HFFc6 (cell line): ENCODE measurements around the gene CLCN1. TPM values are rescaled to one million over a fixed set of nuclear protein-coding genes. Genes with fewer than 3 reads are reported as not detected.

Source experiments
- DNase-seq: peaks from one replicate; pipeline ENCODE4 v3.0.0-alpha.2; 2018
- H3K27ac Mint-ChIP-seq: 2 replicates; pipeline ENCODE4 v1.8.0; 2020; ENCODE audit warnings: mild to moderate bottlenecking, mixed read lengths
- H3K27me3 Mint-ChIP-seq: 2 replicates; pipeline ENCODE4 v1.8.0; 2021; ENCODE audit warnings: mild to moderate bottlenecking, moderate library complexity, mixed read lengths; ENCODE audit not compliant: insufficient read depth
- H3K36me3 Mint-ChIP-seq: 2 replicates; pipeline ENCODE4 v1.8.0; 2021; ENCODE audit warnings: low read depth, mixed read lengths
- H3K4me1 Mint-ChIP-seq: 2 replicates; pipeline ENCODE4 v1.8.0; 2020; ENCODE audit warnings: low read depth, mixed read lengths
- H3K4me3 Mint-ChIP-seq: 2 replicates; pipeline ENCODE4 v1.8.0; 2020; ENCODE audit warnings: mild to moderate bottlenecking, moderate library complexity, mixed read lengths
- H3K9me3 Mint-ChIP-seq: 2 replicates; pipeline ENCODE4 v1.8.0; 2020; ENCODE audit warnings: mild to moderate bottlenecking, mixed read lengths
- CTCF ChIP-seq: fragments of 200-600 bp; sonication (generic); IDR thresholded peaks from 2 replicates; pipeline ENCODE4 v1.5.0; 2021; ENCODE audit warnings: antibody characterized with exemption, mild to moderate bottlenecking
- microRNA-seq: library from miRNA; unstranded; fragments of <30 nt; microRNA quantifications from one replicate; pipeline ENCODE4, GENCODE V29; 2019
- total RNA-seq, 6 experiments: library from RNA; stranded (reverse); fragmentation: NEBNext Ultra II Directional; extraction: Animal tissue kit (Norgen Biotek cat#: 25700); gene quantifications; 2 replicates in 1 of 6; 3 replicates in 5 of 6; pipeline ENCODE4 v1.2.3, GENCODE V29; 2021

Gene CLCN1
- total RNA-seq, 6 experiments from 2014 or later = not detected

- no peak for TF ChIP-seq CTCF
- Mint-ChIP-seq H3K4me1 (peaks cover 18% of the 10 kb centered on the region), H3K27ac (no peak overlapping the region), H3K36me3 (peaks cover 3% of the 10 kb centered on the region; the same call in 1 of the 2 replicates), H3K27me3 (peaks cover 29% of the 10 kb centered on the region), H3K4me3 (no peak overlapping the region; the same call in 1 of the 2 replicates), H3K9me3 (peaks cover 5% of the 10 kb centered on the region; the same call in 1 of the 2 replicates)
- DNase-seq = no peak
These were observed 82.0 kb downstream of the CLCN1 start for GRCh38 chr7:143397710-143398530.

GRCh38 chr7:143398616-143399015, 82.7 kb downstream of the CLCN1 start:
- peaks cover 29% of the 10 kb centered on the region for H3K27me3 Mint-ChIP-seq
- no peak for TF ChIP-seq CTCF
- H3K36me3 Mint-ChIP-seq = no peaks in the 10 kb centered on the region
- H3K4me1 Mint-ChIP-seq = peaks cover 12% of the 10 kb centered on the region
- no peak overlapping the region for H3K27ac Mint-ChIP-seq
- no peak for DNase-seq
- no peak overlapping the region for H3K4me3 Mint-ChIP-seq
- H3K9me3 Mint-ChIP-seq = peaks cover 4% of the 10 kb centered on the region; the same call in 1 of the 2 replicates

GRCh38 chr7:143399151-143399550, 83.2 kb downstream of the CLCN1 start:
- no peak overlapping the region for H3K4me3 Mint-ChIP-seq
- no peak for TF ChIP-seq CTCF
- no peak overlapping the region for H3K27ac Mint-ChIP-seq
- no peaks in the 10 kb centered on the region for H3K36me3 Mint-ChIP-seq
- H3K4me1 Mint-ChIP-seq = peaks cover 12% of the 10 kb centered on the region
- DNase-seq = no peak
- H3K27me3 Mint-ChIP-seq = peaks cover 27% of the 10 kb centered on the region
- no peaks in the 10 kb centered on the region for H3K9me3 Mint-ChIP-seq

DNA sequence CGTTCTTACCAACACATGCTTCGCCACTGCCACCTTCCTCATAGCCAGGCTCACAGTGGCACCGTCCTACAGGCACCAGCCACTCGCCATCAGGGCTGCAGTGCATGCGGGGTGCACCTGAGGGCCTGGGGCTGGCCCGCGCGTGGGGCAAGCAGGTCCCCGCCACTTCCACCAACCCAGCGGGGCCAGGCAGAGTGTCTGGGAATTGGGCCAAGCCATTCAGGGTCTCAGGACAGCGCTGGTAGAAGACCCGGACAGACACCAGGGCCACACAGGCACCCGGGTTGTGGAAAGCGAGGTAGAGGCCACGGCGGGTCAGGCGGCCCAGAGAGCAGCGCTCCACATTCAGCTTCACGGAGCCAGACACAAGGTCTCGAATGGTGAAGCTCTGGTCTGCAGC, 83.7 kb downstream of the CLCN1 start:
- no peak for TF ChIP-seq CTCF
- Mint-ChIP-seq H3K36me3 (no peaks in the 10 kb centered on the region), H3K27ac (no peak overlapping the region), H3K4me3 (no peak overlapping the region; the same call in 1 of the 2 replicates), H3K9me3 (no peaks in the 10 kb centered on the region), H3K27me3 (peaks cover 27% of the 10 kb centered on the region), H3K4me1 (peaks cover 12% of the 10 kb centered on the region)
- DNase-seq = no peak

DNA sequence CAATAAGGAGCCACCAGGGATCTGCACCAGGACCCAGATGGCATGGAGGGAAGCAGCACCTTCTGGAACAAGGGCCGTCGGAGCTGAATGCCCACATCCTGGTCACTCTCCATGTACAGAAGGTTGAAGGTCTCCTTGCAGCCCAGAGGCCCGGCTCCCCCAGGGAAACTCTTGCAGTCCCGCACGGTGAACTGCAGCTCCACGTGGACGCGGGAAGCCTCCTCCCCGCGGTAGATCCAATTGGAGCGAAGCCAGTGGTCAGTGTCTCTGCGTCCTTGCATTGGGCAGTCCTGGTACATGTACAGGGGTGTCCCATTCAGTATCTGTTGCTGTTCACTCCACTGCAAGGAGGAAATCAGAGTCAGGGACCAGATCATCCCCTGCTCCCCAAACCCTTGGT, 85.4 kb downstream of the CLCN1 start:
- no peak for DNase-seq
- Mint-ChIP-seq H3K27ac (no peak overlapping the region), H3K4me1 (peaks cover 12% of the 10 kb centered on the region), H3K36me3 (no peaks in the 10 kb centered on the region), H3K9me3 (no peaks in the 10 kb centered on the region), H3K4me3 (no peak overlapping the region), H3K27me3 (peaks cover 19% of the 10 kb centered on the region)
- no peak for TF ChIP-seq CTCF

Small RNA genes lying within 50 kb of the gene (microRNA-seq; reads per million reads assigned to microRNA genes)
- 5.4 reads per million for gene MIR6892

Other genes starting within 250 kb of the CLCN1 start
- not detected for gene PIP, start 184.0 kb upstream of the CLCN1 start, total RNA-seq
- gene TAS2R39, start 132.7 kb upstream of the CLCN1 start, total RNA-seq = not detected
- gene TAS2R40, start 94.1 kb upstream of the CLCN1 start, total RNA-seq = not detected
- 100 to 1,000 TPM in 2 of 6 experiments, 10 to 100 TPM in 4; 85.6 to 102 (median 89.4) TPM for gene GSTK1, start 52.7 kb upstream of the CLCN1 start, total RNA-seq
- gene TMEM139, start 31.2 kb upstream of the CLCN1 start, total RNA-seq = under 1 TPM in 1 of 6 experiments, not detected in 5; 0.25 TPM
- 10 to 100 TPM; 22.4 to 29.6 (median 25.0) TPM for gene CASP2, start 27.8 kb upstream of the CLCN1 start, total RNA-seq
- 1 to 10 TPM in 3 of 6 experiments, under 1 TPM in 3; 0.70 to 1.3 (median 0.98) TPM for gene FAM131B, start 46.6 kb downstream of the CLCN1 start, total RNA-seq
- gene ZYX, start 65.2 kb downstream of the CLCN1 start, total RNA-seq = 100 to 1,000 TPM; 491 to 576 (median 546) TPM
- not detected for gene EPHA1, start 92.7 kb downstream of the CLCN1 start, total RNA-seq
- not detected for gene TAS2R60, start 127.3 kb downstream of the CLCN1 start, total RNA-seq
- not detected for gene TAS2R41, start 161.8 kb downstream of the CLCN1 start, total RNA-seq